Right atrium auricular region (tissue), 2 donors: Measurements from ENCODE around the gene ZNF491. TPM values are rescaled to one million over a fixed set of nuclear protein-coding genes. Genes with fewer than 3 reads are reported as not detected.

ENCODE experiments used
- DNase-seq: peaks from one replicate; pipeline ENCODE4 v3.0.0-alpha.2; 2019; ENCODE audit warnings: low spot score
- H3K27ac ChIP-seq, 2 donors: fragments of 200-600 bp; sonication (generic); 1 replicate in 1 of 2; 2 replicates in 1 of 2; pipeline ENCODE4 v1.5.1; 2016 to 2019
- H3K27me3 ChIP-seq, 2 donors: fragments of 200-600 bp; sonication (generic); one replicate each; pipeline versions ENCODE4 v1.5.1 to v1.6.0; 2017 to 2019
- H3K36me3 ChIP-seq: fragments of 200-600 bp; sonication (generic); one replicate; pipeline ENCODE4 v1.5.1; 2016
- H3K4me1 ChIP-seq, 2 donors: fragments of 200-600 bp; sonication (generic); one replicate each; pipeline versions ENCODE4 v1.5.1 to v1.6.0; 2017 to 2019
- H3K4me3 ChIP-seq, 2 donors: fragments of 200-600 bp; sonication (generic); 1 replicate in 1 of 2; 2 replicates in 1 of 2; pipeline ENCODE4 v1.5.1; 2017 to 2019; ENCODE audit warnings: mild to moderate bottlenecking in 1 of 2, moderate library complexity in 1 of 2
- H3K9me3 ChIP-seq, 2 donors: fragments of 200-600 bp; sonication (generic); one replicate each; pipeline ENCODE4 v1.5.1; 2019
- CTCF ChIP-seq, 2 donors: fragments of 200-600 bp; sonication (generic); IDR thresholded peaks; one replicate each; pipeline ENCODE4 v1.5.1; 2019; ENCODE audit warnings: antibody characterized with exemption in 2 of 2
- total RNA-seq, 2 donors: library from RNA; depleted of rRNA; stranded (reverse); fragments of >200 nt; gene quantifications; one replicate each; pipeline ENCODE4 v1.1.0, GENCODE V29; 2016

Gene ZNF491
- 1 to 10 TPM; 1.6 to 6.2 TPM for total RNA-seq

GRCh38 chr19:11798391-11799330 lies at the start of gene ZNF491:
ZNF491 (plus strand) TSS chr19:11798523; CDS start chr19:11805954, 7,431 bp downstream.
- TF ChIP-seq CTCF (IDR thresholded peaks at IDR 0.05): peak in 1 of 2 donors; percentile 44
- H3K4me3 ChIP-seq: peak within 1 kb of the TSS; percentile 80 to 81
- H3K4me1 ChIP-seq: peaks cover 0 to 12% of the 10 kb centered on the region in 2 donors
- peak; percentile 94 for DNase-seq
- H3K36me3 ChIP-seq: no peaks in the 10 kb centered on the region
- no peaks in the 10 kb centered on the region for H3K27me3 ChIP-seq
- no peaks in the 10 kb centered on the region for H3K9me3 ChIP-seq
- H3K27ac ChIP-seq: peak within 1 kb of the TSS; percentile 84 to 87

GRCh38 chr19:11749751-11750150 lies 48.6 kb upstream of the ZNF491 start:
- no peak for TF ChIP-seq CTCF (IDR thresholded peaks at IDR 0.05)
- H3K36me3 ChIP-seq: no peaks in the 10 kb centered on the region
- no peak overlapping the region for H3K4me3 ChIP-seq
- no peak overlapping the region for H3K27ac ChIP-seq
- DNase-seq: no peak
- H3K9me3 ChIP-seq: peaks cover 0 to 37% of the 10 kb centered on the region in 2 donors
- no peaks in the 10 kb centered on the region for H3K4me1 ChIP-seq
- no peaks in the 10 kb centered on the region for H3K27me3 ChIP-seq

GRCh38 chr19:11752244-11752736 lies 46.0 kb upstream of the ZNF491 start:
- H3K27me3 ChIP-seq: no peaks in the 10 kb centered on the region
- no peaks in the 10 kb centered on the region for H3K4me1 ChIP-seq
- H3K27ac ChIP-seq: no peak overlapping the region
- peaks cover 0 to 42% of the 10 kb centered on the region in 2 donors for H3K9me3 ChIP-seq
- H3K36me3 ChIP-seq: no peaks in the 10 kb centered on the region
- no peak for TF ChIP-seq CTCF (IDR thresholded peaks at IDR 0.05)
- no peak for DNase-seq
- H3K4me3 ChIP-seq: no peak overlapping the region

GRCh38 chr19:11754663-11755062 lies 43.7 kb upstream of the ZNF491 start:
- Histone ChIP-seq H3K27me3 (no peaks in the 10 kb centered on the region), H3K4me3 (no peak overlapping the region), H3K27ac (no peak overlapping the region), H3K4me1 (no peaks in the 10 kb centered on the region), H3K9me3 (peaks cover 0 to 37% of the 10 kb centered on the region in 2 donors), H3K36me3 (no peaks in the 10 kb centered on the region)
- no peak for DNase-seq
- no peak for TF ChIP-seq CTCF (IDR thresholded peaks at IDR 0.05)

- H3K4me3 ChIP-seq: no peak overlapping the region
- no peaks in the 10 kb centered on the region for H3K4me1 ChIP-seq
- TF ChIP-seq CTCF (IDR thresholded peaks at IDR 0.05): no peak
- no peaks in the 10 kb centered on the region for H3K36me3 ChIP-seq
- H3K9me3 ChIP-seq: peaks cover 0 to 29% of the 10 kb centered on the region in 2 donors
- DNase-seq: no peak
- H3K27me3 ChIP-seq: no peaks in the 10 kb centered on the region
- no peak overlapping the region for H3K27ac ChIP-seq
These were observed 41.4 kb upstream of the ZNF491 start for GRCh38 chr19:11756965-11757364.
